ENCODE results near the gene USH2A.
A peak's percentile ranks its signal among the peaks of the same experiment; 100 is the strongest.

USH2A gene, protein sequence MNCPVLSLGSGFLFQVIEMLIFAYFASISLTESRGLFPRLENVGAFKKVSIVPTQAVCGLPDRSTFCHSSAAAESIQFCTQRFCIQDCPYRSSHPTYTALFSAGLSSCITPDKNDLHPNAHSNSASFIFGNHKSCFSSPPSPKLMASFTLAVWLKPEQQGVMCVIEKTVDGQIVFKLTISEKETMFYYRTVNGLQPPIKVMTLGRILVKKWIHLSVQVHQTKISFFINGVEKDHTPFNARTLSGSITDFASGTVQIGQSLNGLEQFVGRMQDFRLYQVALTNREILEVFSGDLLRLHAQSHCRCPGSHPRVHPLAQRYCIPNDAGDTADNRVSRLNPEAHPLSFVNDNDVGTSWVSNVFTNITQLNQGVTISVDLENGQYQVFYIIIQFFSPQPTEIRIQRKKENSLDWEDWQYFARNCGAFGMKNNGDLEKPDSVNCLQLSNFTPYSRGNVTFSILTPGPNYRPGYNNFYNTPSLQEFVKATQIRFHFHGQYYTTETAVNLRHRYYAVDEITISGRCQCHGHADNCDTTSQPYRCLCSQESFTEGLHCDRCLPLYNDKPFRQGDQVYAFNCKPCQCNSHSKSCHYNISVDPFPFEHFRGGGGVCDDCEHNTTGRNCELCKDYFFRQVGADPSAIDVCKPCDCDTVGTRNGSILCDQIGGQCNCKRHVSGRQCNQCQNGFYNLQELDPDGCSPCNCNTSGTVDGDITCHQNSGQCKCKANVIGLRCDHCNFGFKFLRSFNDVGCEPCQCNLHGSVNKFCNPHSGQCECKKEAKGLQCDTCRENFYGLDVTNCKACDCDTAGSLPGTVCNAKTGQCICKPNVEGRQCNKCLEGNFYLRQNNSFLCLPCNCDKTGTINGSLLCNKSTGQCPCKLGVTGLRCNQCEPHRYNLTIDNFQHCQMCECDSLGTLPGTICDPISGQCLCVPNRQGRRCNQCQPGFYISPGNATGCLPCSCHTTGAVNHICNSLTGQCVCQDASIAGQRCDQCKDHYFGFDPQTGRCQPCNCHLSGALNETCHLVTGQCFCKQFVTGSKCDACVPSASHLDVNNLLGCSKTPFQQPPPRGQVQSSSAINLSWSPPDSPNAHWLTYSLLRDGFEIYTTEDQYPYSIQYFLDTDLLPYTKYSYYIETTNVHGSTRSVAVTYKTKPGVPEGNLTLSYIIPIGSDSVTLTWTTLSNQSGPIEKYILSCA (N-terminal part only)

DNA sequence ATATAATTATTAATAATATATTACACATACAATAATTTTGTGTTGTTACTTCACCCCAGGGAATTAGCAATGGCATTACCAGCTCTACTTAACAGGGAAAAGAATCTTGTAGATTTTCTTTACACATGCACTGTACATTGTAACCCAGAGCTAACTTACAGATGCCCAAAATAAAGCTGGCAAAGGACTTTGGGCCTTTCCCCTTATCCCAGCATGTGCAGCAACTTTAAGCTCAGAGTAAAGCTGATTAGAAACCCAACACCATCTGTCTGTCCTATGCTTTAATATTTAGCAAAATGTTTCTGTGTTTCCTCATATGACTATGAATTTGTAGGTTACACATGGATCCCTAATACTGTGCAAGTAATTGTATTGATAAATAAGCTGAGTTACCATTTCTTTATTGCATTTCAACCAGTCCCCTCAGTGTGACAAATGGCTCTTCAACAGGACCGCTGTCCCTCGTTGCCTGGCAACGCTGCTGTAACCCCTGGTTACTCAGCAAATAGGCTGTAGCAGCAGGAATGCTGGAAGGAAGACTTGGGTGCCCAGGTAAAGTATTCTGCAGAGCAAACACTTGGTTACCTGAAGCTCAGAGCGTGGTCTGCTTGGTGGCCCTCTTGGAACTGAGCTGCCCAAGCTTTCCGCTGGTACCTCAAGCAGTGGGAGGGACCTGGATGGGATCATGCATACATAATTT, at the start of gene USH2A:
Gene USH2A, minus strand, starts transcription at position 628 of the 700 bp plus-strand sequence. CDS start 1,112 bp downstream, outside the sequence.
- DNase-seq (ENCODE audit: low read depth, low spot score): no peak
- no peak within 1 kb of the TSS for H3K27ac ChIP-seq

DNA sequence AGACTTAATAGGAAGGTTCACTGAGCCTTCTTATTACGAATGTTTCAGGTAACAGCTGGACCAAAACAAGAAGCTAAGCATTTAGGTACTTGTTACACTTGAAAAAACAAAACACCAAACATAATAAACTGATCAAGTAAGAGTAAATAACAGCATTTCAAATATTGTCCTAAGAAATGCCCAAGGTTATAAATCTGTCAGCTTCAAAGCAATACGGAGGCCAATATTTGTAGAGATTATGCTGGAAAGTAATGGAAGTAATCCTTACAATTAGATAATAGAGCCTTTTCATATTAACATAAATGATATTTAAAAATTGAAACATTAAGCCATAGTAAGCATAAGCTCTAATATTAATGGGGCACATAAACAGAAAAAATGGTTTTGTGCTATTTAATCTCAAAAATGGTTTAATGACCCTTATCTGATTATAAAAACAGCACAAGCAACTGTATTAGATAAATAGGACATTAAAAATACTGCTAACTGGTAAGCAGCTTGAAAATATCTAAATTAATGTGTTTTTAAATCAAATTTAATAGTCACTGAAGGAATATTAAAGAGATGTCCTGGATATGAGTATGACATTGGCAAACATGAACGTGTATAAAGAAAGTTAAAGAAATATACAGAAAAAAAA, 43.0 kb upstream of the USH2A start:
- no peak for DNase-seq (ENCODE audit: low read depth, low spot score)
- no peak overlapping the region for H3K27ac ChIP-seq

DNA sequence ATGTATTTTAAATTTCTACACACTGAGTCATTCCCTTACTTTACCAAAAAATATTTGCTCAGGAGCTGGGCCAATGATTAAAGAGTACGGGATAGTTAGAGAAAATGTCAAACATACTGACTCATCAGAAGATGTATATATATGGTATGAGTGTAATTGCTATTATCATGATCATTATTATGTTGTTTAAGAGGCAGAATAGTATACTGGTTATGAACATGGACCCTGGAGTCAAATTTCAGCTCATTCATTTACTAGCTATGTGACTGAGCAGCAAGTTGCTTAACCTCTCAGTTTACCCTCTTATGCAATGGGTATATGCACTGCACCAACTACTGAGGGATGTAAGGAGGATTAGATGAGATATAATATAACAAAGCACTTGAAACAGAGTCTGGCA, 41.2 kb upstream of the USH2A start:
- DNase-seq (ENCODE audit: low read depth, low spot score): peak; percentile 85
- no peak overlapping the region for H3K27ac ChIP-seq

DNA sequence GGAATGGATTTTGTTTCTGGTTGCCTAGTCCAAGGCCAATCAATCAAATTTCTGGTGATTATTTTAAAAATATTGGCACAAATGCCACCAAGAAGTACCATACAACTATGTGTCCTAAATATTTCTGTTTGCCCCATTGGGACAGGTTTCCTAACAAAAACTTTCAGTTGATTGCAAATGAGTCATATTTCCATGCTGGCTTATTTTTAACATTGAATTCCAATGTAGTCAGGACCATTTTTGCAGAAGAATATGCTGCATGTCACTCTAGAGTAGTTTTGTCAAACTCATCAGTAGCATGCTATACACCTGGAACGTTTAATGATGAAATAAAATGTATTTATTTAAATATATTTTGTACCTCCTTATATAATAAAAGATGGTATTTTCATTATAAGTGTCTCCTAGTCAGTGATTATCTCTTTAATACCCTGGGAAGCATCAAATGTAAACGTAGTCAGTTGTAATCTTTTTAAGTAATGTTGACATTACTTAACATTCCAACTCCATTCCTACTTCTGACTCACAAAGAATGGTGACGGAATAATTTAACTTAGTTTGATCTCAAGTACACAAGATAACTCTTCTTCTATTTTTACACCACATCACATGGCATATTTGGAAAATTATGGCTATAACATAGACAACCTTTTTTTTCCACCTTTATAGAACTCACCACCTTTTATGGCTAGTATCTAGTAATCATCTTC, 39.0 kb upstream of the USH2A start:
- DNase-seq (ENCODE audit: low read depth, low spot score): no peak
- H3K27ac ChIP-seq: no peak overlapping the region

DNA sequence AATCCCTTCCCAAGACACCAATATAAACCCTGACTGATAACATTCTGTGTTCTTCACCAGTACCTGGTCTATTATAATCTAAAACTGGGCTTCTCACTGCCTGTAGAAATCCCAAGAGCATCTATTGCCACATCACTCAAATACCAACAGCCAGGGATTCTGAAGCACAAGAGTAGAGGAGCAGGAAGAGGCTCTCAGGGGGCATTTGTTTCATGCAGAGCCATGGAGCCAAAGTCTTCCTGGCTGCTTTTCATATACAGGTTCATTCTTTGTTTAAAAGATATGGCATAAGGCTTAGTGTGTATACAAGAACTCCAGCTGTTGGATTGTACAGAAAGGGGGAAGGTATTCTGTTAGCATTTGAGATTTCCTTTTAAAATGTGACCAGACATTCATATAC, 38.2 kb upstream of the USH2A start:
- DNase-seq (ENCODE audit: low read depth, low spot score): no peak
- H3K27ac ChIP-seq: no peak overlapping the region

DNA sequence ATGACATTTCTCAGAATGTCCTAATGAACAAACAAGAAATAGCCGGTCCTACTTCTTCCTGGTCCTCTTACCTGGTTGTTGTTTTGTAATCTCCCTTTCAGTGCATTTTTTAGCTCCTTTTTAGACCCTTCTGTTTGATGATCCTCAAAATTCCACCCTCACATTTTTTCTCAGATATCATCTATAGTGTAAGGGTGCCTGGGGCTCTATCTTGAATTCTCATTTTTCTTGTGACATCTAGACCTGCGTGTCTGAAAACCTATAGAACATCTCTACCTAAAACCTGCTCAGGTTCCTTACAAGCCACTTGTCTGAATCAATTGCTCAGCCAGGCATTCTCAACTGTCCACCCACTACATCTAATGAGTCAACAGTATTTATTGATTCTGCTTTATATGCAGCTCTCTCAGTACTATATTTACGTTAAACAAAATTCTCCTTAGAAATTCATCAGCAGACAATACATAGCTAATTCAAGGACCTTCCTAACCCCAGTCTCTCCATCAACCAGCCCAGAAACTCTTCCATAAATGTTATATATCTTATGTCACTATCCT, 36.5 kb upstream of the USH2A start:
- DNase-seq (ENCODE audit: low read depth, low spot score): no peak
- no peak overlapping the region for H3K27ac ChIP-seq

DNA sequence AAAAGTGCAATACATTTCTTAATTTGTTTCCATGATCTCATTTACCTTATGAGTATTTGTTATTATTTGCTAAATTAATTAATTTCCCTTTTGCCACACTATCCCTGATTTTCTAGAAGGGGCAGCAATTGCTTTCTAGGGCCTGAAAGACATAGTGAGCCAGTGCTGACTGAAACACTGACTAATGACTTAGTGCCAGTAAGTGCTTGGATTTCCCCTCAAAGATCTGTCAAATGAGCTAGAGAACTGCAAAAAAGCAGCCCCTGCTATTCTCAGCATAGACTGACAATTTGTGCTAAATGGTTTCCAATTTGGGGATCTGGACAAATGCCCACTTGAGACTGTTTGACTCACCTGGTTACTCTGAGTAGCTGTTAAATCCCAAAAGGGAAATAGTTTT, 35.6 kb upstream of the USH2A start:
- no peak for DNase-seq (ENCODE audit: low read depth, low spot score)
- no peak overlapping the region for H3K27ac ChIP-seq

DNA sequence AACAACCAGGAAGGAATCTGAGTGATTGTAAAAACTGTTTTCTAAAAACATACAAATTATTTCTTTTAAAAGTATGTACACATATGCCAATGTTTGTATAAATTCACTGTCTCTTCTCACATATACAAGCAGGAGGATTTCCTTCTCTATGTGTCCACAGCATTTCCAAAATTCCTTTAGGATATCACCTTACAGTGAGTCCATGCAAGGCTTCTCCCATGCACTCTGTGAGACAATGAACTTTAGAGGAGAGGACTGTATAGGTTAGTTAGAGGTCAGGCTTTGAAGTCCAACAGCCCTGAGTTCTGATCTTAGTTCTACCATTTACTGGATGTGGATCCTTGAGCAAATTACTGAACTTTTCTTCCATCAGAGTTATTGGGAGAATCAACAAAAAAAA, 34.1 kb upstream of the USH2A start:
- no peak for DNase-seq (ENCODE audit: low read depth, low spot score)

DNA sequence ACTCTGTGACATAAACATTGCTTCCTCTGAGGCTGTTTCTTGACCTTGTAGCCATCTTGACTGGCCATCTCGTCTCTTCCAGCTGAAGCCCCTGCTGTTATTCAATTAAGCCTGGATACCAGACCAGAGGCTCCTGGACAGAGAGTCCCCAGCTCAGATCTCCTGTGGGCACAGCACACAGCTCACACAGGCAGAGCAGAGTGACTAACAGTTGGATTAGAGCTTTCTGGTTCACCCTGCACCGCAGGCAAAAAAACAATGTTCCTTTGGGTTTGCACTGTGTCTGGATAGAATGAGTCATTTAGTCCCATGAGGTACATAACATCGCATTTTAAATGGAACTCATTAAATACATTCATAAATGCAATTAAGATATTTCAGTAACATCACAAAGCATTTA, 33.4 kb upstream of the USH2A start:
- peak; percentile 50 for DNase-seq (ENCODE audit: low read depth, low spot score)
- no peak overlapping the region for H3K27ac ChIP-seq

More for the DNA sequence above, 34.1 kb upstream of the USH2A start:
- no peak overlapping the region for H3K27ac ChIP-seq

DNA sequence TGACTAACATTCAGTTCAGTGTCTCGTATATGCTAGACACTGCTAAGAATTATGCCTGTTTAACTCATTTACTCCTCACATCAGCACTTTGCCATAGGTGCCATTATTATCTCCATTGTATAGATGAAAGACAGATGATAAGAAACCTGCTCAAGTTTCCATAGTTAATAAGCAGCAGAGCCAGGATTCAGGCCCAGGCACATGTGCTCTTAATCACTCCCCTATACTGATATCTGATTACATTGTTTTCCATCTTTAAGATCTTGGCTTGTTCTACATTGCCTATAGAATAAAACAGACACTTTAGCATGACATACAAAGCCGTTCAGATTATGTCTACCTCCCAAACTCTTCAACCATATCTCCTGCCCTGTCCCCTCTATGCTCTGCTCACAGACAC, 30.5 kb upstream of the USH2A start:
- H3K27ac ChIP-seq: no peak overlapping the region
- DNase-seq (ENCODE audit: low read depth, low spot score): no peak

DNA sequence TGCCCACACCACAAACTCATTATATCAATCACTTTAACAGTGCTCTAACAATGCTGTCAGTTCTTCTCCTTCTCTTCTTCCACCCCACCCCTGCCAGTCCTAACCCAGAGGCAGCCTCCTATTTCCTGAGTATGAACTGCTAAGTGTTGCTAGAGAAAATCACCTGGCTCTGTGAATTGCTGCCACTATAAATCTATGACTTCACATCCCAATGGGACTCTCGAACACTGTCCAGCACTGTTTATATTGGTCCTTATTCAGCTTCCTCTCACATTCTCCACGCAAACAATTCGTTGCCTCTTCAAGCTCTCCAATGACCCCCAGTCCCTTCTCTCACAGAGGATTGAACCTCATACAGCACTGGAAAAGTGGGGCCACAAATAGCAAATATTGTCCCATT, 27.0 kb upstream of the USH2A start:
- DNase-seq (ENCODE audit: low read depth, low spot score): no peak
- H3K27ac ChIP-seq: no peak overlapping the region

DNA sequence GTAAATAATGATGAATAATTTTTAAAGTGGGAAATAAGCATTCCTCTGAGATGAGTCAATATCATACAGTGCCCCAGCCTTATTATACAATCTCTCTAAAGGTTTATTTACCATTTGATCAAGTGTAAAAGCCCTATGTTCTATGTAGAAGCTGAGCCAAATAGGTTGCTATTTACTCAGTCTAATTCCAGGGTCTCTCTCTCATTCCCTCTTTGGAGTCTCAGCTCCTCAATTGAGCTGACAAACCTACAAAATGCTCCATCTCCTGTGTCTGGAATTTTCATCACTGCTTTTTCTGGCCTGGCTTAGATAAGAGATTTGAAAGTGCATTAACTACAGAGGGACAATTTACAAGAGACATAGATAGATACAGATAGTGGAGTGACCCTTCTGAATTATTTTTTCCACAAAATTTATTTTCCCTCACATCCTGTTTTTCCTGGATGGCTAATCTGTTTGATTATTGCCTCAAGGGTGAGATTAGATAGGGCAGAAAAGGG, 24.8 kb upstream of the USH2A start:
- DNase-seq (ENCODE audit: low read depth, low spot score): no peak
- H3K27ac ChIP-seq: no peak overlapping the region

DNA sequence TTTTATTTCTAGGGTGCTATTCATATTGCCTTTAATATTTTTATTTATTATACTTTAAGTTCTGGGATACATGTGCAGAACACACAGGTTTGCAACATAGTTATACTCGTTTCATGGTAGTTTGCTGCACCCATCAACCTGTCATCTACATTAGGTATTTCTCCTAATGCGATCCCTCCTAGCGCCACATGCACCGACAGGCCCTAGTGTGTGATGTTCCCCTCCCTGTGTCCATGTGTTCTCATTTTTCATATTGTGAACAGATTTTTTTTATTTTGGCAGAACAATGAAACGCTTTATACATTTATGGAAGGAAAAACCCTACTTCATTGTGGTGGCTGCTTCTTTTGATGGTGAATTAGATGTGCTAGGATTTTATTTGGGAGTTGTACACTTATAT, 14.4 kb upstream of the USH2A start:
- DNase-seq (ENCODE audit: low read depth, low spot score): no peak
- no peak overlapping the region for H3K27ac ChIP-seq

DNA sequence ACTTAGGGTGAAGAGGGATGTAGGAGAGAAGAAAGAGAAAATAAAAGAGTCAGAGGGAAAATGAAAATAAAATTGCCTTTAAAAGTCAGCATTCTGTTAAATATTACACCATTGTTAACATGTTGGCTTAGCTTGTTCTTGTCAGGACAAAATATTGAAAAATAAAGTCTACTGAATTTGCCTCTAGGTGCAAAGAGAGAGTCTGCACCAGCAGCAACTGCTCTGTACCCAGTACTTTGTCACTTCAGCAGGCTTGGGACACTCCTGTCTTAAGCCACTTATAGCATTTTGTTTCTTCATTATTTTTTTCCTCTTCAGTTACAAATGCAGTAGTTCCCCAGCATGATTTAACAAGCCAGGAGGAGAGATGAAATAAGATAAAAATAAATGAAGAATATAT, 11.0 kb upstream of the USH2A start:
- DNase-seq (ENCODE audit: low read depth, low spot score): no peak
- H3K27ac ChIP-seq: no peak overlapping the region

DNA sequence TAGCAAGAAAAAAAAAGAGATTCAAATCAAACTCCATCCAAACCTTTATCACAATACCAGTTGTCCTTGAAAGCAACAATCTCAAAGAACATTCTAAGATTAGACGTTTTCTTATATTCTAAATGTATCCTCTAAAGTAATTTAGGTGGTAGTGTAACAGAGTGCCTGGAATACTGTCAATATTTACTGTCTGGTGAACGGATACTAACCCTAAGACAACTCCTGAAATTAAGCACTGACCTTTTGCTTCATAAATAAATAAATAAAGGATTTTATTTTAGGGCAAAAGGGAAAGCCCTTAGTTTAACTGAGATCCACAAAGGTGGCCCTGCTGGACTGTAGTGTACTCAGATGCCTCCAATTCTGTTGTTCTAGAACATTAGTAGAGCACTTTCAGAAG, 9.9 kb upstream of the USH2A start:
- DNase-seq (ENCODE audit: low read depth, low spot score): no peak
- no peak overlapping the region for H3K27ac ChIP-seq

DNA sequence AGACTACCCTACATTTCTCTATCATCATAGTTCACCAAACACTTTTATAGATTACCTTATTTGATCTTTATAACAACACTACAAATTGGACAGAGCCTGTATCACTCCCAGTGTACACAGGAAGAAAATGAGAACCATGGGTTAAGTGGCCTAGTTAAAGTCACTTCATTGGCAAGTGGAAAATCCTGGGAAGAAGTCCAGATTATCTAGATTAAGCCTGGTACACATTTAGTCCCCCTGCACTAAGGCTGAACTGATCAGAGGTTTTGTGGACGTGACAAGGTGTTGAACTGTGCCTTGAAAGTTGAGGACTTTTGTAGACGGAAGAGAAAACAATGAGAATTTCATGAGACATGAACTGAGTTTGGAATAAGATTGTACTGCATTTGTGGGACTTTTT, 7.5 kb upstream of the USH2A start:
- no peak overlapping the region for H3K27ac ChIP-seq
- no peak for DNase-seq (ENCODE audit: low read depth, low spot score)

DNA sequence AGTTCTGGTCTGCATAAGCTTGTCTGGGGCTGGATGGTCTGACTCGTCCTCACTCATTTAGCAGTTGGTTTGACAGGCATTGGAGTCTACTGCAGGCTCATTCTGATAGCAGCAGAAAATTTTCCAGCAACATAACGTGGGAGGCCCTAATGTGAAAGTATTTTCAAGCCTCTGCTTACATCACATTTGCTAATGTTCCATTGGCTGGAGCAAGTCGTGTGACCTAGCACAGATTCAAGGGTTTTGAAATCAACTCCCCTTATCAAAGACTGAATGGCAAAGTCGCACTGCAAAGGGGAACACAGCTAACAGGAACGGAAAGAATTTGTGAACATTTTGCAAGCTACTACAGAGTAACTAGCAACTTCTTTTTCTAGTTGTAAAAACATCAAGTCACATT, 2.3 kb upstream of the USH2A start:
- no peak overlapping the region for H3K27ac ChIP-seq
- DNase-seq (ENCODE audit: low read depth, low spot score): no peak

DNA sequence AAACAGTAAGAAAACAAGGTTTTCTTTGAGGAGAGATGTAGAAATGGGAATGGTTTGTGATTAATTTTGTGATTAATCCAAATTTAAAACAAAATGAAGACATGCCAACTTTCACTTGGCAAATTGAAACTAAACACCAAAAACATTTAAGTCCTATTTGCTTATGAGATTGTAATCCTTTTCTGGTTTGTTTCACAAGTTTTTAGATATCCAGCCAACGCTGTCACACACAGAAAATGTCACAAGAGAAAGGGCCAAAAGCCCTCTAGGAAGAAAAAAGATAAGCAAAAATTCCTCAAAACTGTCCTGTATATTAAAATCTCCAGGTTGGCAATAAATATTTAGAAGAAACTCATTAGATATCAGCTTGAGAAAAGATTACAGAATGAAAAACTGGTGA, 2.5 kb downstream of the USH2A start:
- no peak for DNase-seq (ENCODE audit: low read depth, low spot score)
- H3K27ac ChIP-seq: no peak overlapping the region

DNA sequence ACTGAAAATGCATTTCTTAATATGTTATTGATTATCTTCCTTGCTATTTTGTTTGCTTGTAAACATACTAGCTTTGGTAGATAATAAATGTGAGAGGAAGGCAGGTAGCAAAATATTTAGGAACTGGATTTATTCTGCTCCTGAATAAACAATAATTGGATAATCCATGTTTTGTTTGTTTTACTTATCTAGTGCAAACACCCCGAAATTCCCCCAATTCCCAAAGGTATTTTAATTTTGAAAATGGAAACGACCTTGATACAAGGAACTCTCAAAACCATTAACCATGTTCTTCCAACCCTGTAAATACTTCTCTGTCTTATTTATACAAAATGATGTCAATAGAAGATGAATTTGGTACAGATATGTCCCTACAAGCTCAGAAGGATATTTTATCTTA, 3.0 kb downstream of the USH2A start:
- no peak for DNase-seq (ENCODE audit: low read depth, low spot score)
- H3K27ac ChIP-seq: no peak overlapping the region
